Neural cell (in vitro differentiated cells): ENCODE measurements around the gene IPO13. TPM values are rescaled to one million over a fixed set of nuclear protein-coding genes. Genes with fewer than 3 reads are reported as not detected.

Experiments
- H2AFZ ChIP-seq: fragments of 200-600, 300-800 bp; sonication (generic), shearing (Covaris generic); 2 replicates; pipeline ENCODE4 v1.6.0; 2014; ENCODE audit warnings: low read depth, mild to moderate bottlenecking, antibody characterized with exemption, low read length, moderate library complexity
- H3F3A ChIP-seq: fragments of 200-600 bp; shearing (Covaris generic); 2 replicates; pipeline ENCODE4 v1.6.1; 2016; ENCODE audit warnings: mild to moderate bottlenecking, moderate library complexity, mixed read lengths, antibody characterized with exemption, low read length; ENCODE audit not compliant: insufficient read depth, poor library complexity, severe bottlenecking
- H3K27ac ChIP-seq: fragments of 200-600, 300-800 bp; sonication (generic), shearing (Covaris generic); 2 replicates; pipeline ENCODE4 v1.5.1; 2014; ENCODE audit warnings: mild to moderate bottlenecking, low read length, moderate library complexity
- H3K27me3 ChIP-seq: fragments of 300-800, 200-600 bp; sonication (generic), shearing (Covaris generic); 2 replicates; pipeline ENCODE4 v1.6.0; 2014; ENCODE audit warnings: mild to moderate bottlenecking, low read depth, low read length, moderate library complexity; ENCODE audit not compliant: insufficient read depth
- H3K36me3 ChIP-seq: fragments of 300-800, 200-600 bp; sonication (generic), shearing (Covaris generic); 2 replicates; pipeline ENCODE4 v1.5.1; 2014; ENCODE audit warnings: mild to moderate bottlenecking, antibody characterized with exemption, low read length, moderate library complexity; ENCODE audit not compliant: insufficient read depth
- H3K4me2 ChIP-seq: fragments of 300-800, 200-600 bp; sonication (generic), shearing (Covaris generic); 2 replicates; pipeline ENCODE4 v1.6.0; 2014; ENCODE audit warnings: mild to moderate bottlenecking, low read length
- H3K4me3 ChIP-seq: fragments of 300-800, 200-600 bp; sonication (generic), shearing (Covaris generic); 2 replicates; pipeline ENCODE4 v1.5.1; 2014; ENCODE audit warnings: mild to moderate bottlenecking, low read length, moderate library complexity
- H3K79me2 ChIP-seq: fragments of 200-600 bp; shearing (Covaris generic); replicated peaks from 2 replicates; pipeline ENCODE4 v1.6.0; 2014; ENCODE audit warnings: mild to moderate bottlenecking, low read length, moderate library complexity; ENCODE audit not compliant: insufficient read depth
- H3K9ac ChIP-seq: fragments of 300-800, 200-600 bp; sonication (generic), shearing (Covaris generic); 2 replicates; pipeline ENCODE4 v1.6.1; 2016; ENCODE audit warnings: mild to moderate bottlenecking, low read length, mixed read lengths
- H3K9me2 ChIP-seq: fragments of 200-600 bp; shearing (Covaris generic); 2 replicates; pipeline ENCODE4 v1.6.1; 2016; ENCODE audit warnings: mild to moderate bottlenecking, low read length, mixed read lengths; ENCODE audit not compliant: insufficient read depth
- H3K9me3 ChIP-seq: fragments of 200-600, 300-800 bp; sonication (generic), shearing (Covaris generic); 2 replicates; pipeline ENCODE4 v1.6.1; 2016; ENCODE audit warnings: mild to moderate bottlenecking, mixed run types, low read length, moderate library complexity, mixed read lengths
- H4K20me1 ChIP-seq: fragments of 200-600 bp; shearing (Covaris generic); 2 replicates; pipeline ENCODE4 v1.6.1; 2016; ENCODE audit warnings: mild to moderate bottlenecking, mixed run types; ENCODE audit not compliant: insufficient read depth
- EP300 ChIP-seq: fragments of 450-650 bp; conservative IDR thresholded peaks from 2 replicates; pipeline ENCODE4 v1.6.1; 2014; ENCODE audit warnings: antibody characterized with exemption, mild to moderate bottlenecking, moderate library complexity; ENCODE audit not compliant: poor library complexity, severe bottlenecking
- EZH2 ChIP-seq: fragments of 200-600, 300-800 bp; shearing (Covaris generic), sonication (generic); IDR thresholded peaks from 2 replicates; pipeline ENCODE4 v1.6.1; 2014; ENCODE audit warnings: antibody characterized with exemption, low read length, borderline replicate concordance, mild to moderate bottlenecking; ENCODE audit not compliant: insufficient read depth, poor library complexity, severe bottlenecking
- MXI1 ChIP-seq: fragments of 450-650 bp; conservative IDR thresholded peaks from 2 replicates; pipeline ENCODE4 v1.6.1; 2014; ENCODE audit warnings: antibody characterized with exemption, mild to moderate bottlenecking; ENCODE audit not compliant: poor library complexity, severe bottlenecking
- POLR2AphosphoS5 ChIP-seq: IDR thresholded peaks from 2 replicates; pipeline ENCODE4 v1.6.1; 2012
- RAD21 ChIP-seq: fragments of 450-650 bp; conservative IDR thresholded peaks from 2 replicates; pipeline ENCODE4 v1.6.1; 2014; ENCODE audit warnings: antibody characterized with exemption, mild to moderate bottlenecking, moderate library complexity
- SMC3 ChIP-seq: fragments of 450-650 bp; conservative IDR thresholded peaks from 2 replicates; pipeline ENCODE4 v1.6.1; 2014; ENCODE audit warnings: antibody characterized with exemption, mild to moderate bottlenecking, moderate library complexity; ENCODE audit not compliant: poor library complexity
- TAF1 ChIP-seq: IDR thresholded peaks from 2 replicates; pipeline ENCODE4 v1.6.1; 2012; ENCODE audit warnings: low read depth
- polyA plus RNA-seq: library from polyadenylated mRNA; depleted of rRNA; stranded (reverse); fragments of >200 nt; gene quantifications from 2 replicates; pipeline ENCODE4 v1.2.3, GENCODE V29; 2014
- TF ChIP-seq, protein P1 (sequence below): IDR thresholded peaks from 2 replicates; pipeline ENCODE4 v1.6.1; 2012; ENCODE audit warnings: borderline replicate concordance
- TF ChIP-seq, protein P2 (sequence below): fragments of 450-650 bp; IDR thresholded peaks from 2 replicates; pipeline ENCODE4 v1.5.1; 2014; ENCODE audit warnings: antibody characterized with exemption, mild to moderate bottlenecking, moderate library complexity; ENCODE audit not compliant: poor library complexity, severe bottlenecking

IPO13 gene
- polyA plus RNA-seq, 1 donor from 2014 or later: 29.8 TPM

DNA sequence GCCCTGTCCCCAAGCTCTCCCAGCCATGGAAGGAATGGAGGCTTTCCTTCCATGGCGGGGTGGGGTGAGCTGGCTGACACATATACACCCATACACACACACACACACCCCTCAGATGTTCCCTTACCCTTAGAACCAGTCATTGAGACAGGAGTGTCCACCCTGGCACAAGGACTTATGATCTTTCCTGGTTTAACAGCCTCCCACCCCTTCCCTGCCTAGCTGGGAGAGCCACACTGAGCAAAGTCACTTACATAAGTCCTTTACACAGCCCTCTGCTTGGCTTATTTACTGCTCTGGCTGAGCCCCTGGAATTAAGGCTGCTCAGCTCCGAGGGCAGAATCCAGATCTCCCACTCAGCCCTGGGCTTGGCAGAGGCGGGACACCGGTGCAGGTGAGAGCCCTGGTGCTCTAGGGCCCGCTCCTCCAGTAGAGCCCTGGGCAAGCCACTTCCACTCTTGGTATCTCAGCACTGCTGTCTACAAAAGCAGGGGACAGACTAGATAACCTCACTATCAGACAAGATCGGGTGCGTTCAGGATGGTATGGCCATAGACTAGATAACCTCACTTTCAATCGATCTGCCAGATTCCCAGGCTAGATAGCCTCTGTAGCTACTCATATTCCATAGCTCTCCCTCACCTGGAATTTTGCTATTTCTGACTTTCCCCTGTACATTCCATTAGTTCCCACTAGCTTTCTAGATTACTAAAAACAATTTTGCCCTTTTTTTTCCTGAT is 67.8 kb downstream of the IPO13 start:
- Histone ChIP-seq H3K9me2 (no peaks in the 10 kb centered on the region), H3K79me2 (no peaks in the 10 kb centered on the region), H3F3A (no peaks in the 10 kb centered on the region), H3K9ac (no peak overlapping the region), H3K36me3 (no peaks in the 10 kb centered on the region), H3K9me3 (no peaks in the 10 kb centered on the region), H4K20me1 (no peaks in the 10 kb centered on the region), H3K4me2 (no peak overlapping the region), H3K4me3 (no peak overlapping the region), H3K27me3 (no peaks in the 10 kb centered on the region), H3K27ac (no peak overlapping the region), H2AFZ (no peak overlapping the region)
- TF ChIP-seq, protein P1, sequence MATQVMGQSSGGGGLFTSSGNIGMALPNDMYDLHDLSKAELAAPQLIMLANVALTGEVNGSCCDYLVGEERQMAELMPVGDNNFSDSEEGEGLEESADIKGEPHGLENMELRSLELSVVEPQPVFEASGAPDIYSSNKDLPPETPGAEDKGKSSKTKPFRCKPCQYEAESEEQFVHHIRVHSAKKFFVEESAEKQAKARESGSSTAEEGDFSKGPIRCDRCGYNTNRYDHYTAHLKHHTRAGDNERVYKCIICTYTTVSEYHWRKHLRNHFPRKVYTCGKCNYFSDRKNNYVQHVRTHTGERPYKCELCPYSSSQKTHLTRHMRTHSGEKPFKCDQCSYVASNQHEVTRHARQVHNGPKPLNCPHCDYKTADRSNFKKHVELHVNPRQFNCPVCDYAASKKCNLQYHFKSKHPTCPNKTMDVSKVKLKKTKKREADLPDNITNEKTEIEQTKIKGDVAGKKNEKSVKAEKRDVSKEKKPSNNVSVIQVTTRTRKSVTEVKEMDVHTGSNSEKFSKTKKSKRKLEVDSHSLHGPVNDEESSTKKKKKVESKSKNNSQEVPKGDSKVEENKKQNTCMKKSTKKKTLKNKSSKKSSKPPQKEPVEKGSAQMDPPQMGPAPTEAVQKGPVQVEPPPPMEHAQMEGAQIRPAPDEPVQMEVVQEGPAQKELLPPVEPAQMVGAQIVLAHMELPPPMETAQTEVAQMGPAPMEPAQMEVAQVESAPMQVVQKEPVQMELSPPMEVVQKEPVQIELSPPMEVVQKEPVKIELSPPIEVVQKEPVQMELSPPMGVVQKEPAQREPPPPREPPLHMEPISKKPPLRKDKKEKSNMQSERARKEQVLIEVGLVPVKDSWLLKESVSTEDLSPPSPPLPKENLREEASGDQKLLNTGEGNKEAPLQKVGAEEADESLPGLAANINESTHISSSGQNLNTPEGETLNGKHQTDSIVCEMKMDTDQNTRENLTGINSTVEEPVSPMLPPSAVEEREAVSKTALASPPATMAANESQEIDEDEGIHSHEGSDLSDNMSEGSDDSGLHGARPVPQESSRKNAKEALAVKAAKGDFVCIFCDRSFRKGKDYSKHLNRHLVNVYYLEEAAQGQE: no peak
- TF ChIP-seq EP300: no peak
- TF ChIP-seq POLR2AphosphoS5: no peak
- TF ChIP-seq MXI1: no peak

DNA sequence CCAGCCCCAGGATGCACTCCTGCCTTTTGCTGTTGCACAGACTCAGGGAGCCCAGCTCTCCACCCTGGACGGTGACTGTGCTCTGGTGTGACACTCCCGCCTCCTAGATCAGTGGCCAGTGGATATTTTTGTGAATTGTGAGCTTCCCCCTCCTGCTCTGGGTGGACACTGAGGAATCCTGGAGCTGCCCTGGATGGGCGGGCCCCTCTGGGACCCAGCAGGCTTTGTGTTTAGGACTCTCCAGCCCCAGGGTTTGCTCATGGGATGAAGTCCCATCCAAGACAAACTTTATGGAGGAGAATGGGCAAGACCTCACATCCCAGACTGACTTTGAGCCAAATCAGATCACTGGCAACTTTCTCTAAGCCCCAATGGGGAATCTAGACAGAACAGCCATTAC is 68.5 kb downstream of the IPO13 start:
- Histone ChIP-seq H3F3A (no peaks in the 10 kb centered on the region), H3K9ac (no peak overlapping the region), H3K27me3 (no peaks in the 10 kb centered on the region), H3K4me2 (no peak overlapping the region), H3K27ac (no peak overlapping the region), H3K36me3 (no peaks in the 10 kb centered on the region), H3K9me2 (no peaks in the 10 kb centered on the region), H2AFZ (no peak overlapping the region), H3K4me3 (no peak overlapping the region), H4K20me1 (no peaks in the 10 kb centered on the region), H3K79me2 (no peaks in the 10 kb centered on the region), H3K9me3 (no peaks in the 10 kb centered on the region)
- no peak for TF ChIP-seq TAF1

DNA sequence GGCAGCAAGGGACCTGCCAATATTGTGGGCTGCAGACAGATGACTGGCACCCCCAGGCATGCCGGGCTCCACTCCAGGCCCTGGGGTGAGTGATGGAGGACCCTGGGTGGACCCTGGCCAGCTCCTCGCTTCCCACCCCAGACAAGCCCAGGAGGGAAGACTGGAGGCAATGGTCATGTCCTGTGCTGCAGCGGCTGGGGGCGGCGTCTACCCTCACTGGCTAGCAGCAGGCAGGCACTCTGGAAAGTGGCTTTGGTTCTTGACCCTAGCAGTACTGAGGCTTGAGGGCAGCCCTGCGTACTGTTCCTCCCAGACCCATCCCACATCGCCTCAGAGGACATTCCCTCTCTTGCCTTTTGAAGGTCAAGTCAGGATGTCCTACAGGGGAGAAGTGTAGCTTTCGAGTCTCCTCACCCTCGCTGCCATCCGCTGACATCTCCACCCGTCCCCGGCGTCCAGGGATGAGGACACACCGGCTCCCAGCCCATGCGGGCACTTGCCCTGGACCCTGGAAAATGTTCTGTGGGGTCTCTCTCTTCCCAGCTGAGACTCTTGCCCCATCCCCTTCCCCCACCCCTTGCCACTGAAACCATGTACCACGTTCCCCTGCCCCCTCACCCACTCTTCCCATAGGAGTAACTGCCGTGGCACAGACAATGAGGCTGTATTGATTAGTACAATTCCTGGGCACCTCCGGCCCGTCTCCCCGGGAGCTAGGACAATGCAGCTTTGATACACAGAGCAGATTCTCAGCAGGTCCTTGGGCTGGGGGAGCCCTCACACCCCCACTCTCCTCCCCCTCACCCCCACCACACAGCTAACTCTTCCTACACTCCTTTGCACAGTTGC is 69.5 kb downstream of the IPO13 start:
- H3K9me2 ChIP-seq: no peaks in the 10 kb centered on the region
- no peaks in the 10 kb centered on the region for H3K79me2 ChIP-seq
- H3K36me3 ChIP-seq: no peaks in the 10 kb centered on the region
- no peak overlapping the region for H3K9ac ChIP-seq
- no peak overlapping the region for H3K4me2 ChIP-seq
- H3K4me3 ChIP-seq: no peak overlapping the region
- H4K20me1 ChIP-seq: no peaks in the 10 kb centered on the region
- H3K9me3 ChIP-seq: no peaks in the 10 kb centered on the region
- no peaks in the 10 kb centered on the region for H3K27me3 ChIP-seq
- no peak overlapping the region for H3K27ac ChIP-seq
- TF ChIP-seq, protein P1: no peak
- TF ChIP-seq POLR2AphosphoS5 (no peak), MXI1 (no peak), TAF1 (no peak), EP300 (no peak), SMC3 (no peak), EZH2 (no peak), RAD21 (no peak)
- TF ChIP-seq, protein P2, sequence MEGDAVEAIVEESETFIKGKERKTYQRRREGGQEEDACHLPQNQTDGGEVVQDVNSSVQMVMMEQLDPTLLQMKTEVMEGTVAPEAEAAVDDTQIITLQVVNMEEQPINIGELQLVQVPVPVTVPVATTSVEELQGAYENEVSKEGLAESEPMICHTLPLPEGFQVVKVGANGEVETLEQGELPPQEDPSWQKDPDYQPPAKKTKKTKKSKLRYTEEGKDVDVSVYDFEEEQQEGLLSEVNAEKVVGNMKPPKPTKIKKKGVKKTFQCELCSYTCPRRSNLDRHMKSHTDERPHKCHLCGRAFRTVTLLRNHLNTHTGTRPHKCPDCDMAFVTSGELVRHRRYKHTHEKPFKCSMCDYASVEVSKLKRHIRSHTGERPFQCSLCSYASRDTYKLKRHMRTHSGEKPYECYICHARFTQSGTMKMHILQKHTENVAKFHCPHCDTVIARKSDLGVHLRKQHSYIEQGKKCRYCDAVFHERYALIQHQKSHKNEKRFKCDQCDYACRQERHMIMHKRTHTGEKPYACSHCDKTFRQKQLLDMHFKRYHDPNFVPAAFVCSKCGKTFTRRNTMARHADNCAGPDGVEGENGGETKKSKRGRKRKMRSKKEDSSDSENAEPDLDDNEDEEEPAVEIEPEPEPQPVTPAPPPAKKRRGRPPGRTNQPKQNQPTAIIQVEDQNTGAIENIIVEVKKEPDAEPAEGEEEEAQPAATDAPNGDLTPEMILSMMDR: no peak
- H2AFZ ChIP-seq: no peak overlapping the region
- H3F3A ChIP-seq: no peaks in the 10 kb centered on the region
